HS-5 (cell line): ENCODE results near the gene RAE1.

Experiments
- DNase-seq: peaks from one replicate; pipeline ENCODE4 v3.0.0-alpha.2; 2012; ENCODE audit warnings: low read depth

Gene RAE1

GRCh38 chr20:57400821-57401564 is 49.9 kb downstream of the RAE1 start:
- DNase-seq, result no peak

- no peak for DNase-seq
Observed at GRCh38 chr20:57401565-57401918, 50.5 kb downstream of the RAE1 start.

DNA sequence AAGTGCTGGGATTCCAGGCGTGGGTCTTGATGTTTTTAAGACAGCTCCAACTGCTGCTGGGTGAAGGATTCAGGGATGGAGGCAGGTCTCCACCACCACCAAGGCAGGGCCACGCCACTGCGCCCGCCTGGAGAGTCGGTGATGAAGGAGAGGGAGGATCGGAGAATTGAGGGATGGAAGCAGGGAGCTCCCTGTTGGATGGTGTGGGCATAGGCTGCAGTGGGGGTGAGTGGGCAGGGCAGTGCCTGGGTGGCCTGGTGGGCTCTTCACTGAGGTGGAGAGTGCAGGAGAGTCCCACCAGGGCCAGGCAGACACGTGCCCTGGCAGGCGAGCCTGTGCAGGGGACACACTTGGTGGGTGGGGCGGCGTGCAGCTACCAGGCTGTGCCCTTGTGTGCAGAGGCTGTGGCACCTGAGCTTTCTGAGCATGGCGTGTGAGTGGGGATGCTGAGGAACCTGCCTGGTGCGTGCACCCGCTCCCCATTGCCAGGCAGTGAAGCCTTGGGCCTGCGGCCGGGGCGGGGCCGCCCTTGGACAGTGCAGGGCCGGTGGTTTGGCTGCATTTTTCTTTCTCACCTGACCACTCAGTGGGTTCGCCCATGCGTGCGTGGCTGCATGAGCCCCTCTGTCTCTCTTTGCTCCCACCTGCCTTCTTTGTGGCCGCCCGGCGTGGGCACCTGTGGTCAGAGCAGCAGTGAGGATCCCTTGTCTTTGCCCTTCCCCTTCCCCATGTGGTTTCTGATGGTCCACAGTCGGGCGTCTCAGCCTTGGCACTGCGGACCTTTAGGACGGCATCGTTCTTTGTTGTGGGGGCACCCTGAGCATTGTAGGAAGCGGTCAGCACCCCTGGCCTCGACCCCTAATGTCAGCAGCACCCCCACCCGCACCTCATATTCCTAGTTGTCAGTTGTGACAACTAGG is 51.4 kb downstream of the RAE1 start:
- DNase-seq, result no peak

DNA sequence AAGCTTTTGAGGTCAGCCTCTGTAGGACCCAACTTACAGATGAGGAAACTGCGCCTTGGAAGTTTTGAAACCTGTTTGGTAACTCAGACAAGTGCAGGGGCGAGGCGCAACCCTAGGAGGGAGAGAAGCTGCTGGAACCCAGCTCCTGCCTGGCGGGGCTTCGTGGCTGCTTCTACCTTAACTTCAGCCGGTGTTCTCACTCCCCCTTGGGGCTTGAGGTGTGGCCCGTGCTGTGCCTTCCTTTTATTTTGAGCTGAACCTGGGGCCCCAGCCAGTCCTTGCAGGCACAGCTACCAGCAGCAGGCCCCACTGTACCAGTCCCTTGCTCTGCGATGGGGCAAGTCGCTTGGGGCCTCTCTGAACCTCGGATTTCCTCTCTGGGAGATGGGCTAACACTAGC is 52.2 kb downstream of the RAE1 start:
- no peak for DNase-seq

DNA sequence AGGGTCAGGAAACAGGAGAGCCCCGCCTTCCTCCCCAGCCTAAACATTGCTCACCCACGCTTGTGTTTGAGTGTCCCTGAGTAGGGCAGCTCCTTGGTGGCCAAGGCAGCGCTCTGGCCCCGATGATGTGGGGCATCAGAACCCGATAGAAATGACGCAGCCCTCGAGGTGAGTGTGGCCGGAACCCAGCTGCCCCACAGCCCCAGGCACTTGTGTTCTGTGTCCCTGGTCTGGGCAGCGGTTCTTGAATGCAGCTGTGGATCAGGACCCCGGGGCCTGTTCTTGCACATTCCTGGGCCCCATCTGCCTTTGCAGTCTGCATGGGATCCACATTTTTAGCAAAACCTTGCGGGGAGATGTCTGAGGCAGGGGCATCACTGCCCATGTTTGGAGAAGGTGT is 53.0 kb downstream of the RAE1 start:
- DNase-seq, result no peak

GRCh38 chr20:57404419-57405072 is 53.5 kb downstream of the RAE1 start:
- DNase-seq, result no peak

- no peak for DNase-seq
Observed at GRCh38 chr20:57405236-57406016, 54.4 kb downstream of the RAE1 start.

- no peak for DNase-seq
Observed at GRCh38 chr20:57407541-57407956, 56.5 kb downstream of the RAE1 start.

- no peak for DNase-seq
Observed at GRCh38 chr20:57408131-57408530, 57.1 kb downstream of the RAE1 start.

- no peak for DNase-seq
Observed at GRCh38 chr20:57408536-57409233, 57.6 kb downstream of the RAE1 start.

GRCh38 chr20:57409316-57409671 is 58.2 kb downstream of the RAE1 start:
- DNase-seq, result no peak

- no peak for DNase-seq
Observed at GRCh38 chr20:57409672-57410397, 58.8 kb downstream of the RAE1 start.

- DNase-seq, result no peak
Observed at GRCh38 chr20:57410398-57410920, 59.4 kb downstream of the RAE1 start.

DNA sequence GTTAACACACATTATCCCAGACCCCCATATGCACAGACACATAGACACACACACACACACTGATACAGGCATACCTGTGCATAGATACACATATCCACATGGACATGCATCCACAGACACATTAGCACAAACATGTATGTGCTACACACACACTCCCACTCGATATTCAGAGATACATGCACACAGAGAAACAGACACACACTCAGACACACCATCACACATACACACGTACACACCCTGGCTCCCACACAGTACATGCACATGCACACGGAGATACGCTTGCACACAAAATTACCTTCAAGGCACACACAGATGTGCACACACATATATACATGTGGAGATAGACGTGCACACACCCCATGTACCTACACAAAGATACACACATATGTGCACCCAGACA is 59.9 kb downstream of the RAE1 start:
- no peak for DNase-seq

DNA sequence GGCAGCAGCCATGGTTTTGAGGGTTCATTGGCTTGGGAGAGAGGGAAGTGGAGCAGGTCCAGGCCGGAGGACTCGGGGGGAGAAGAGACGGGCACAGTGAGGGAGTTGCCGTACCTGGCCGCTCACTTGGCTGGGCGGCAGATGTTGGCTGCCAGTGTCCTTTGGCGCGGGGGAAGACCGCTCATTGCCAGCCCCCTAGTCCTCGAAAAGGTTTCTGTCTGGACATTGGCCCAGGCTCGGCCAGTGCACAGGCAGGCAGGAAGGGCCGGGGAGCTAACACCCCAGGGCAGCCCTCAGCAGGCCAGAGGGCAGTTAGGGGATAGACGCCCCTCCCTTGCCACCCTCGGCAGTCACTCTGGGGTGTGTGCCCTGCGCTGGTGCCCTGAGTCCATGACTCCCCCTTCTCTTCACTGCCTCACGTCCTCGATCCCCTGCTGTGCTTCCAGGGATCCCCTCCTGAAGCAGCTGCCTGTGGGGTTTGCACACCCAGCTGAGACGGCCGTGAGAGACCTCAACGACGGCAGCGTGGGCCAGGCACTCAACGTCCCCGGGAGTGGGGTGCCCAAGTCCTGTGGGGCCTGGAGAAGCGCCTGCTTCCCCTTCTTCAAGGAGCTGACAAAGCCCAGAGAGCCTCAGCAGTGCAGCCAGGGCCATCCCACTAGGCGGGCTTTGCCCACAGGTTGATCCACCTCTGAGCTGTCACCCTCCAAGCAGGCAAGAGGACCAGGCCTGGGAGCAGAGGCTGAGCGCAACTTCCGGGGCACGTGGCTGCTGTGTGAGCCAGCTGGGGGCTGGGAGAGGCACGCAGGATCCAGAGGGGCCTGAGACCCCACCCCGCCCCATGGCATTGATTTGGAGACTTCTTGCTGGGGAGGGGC is 60.6 kb downstream of the RAE1 start:
- no peak for DNase-seq

- DNase-seq, result no peak
Observed at GRCh38 chr20:57412347-57413029, 61.4 kb downstream of the RAE1 start.

DNA sequence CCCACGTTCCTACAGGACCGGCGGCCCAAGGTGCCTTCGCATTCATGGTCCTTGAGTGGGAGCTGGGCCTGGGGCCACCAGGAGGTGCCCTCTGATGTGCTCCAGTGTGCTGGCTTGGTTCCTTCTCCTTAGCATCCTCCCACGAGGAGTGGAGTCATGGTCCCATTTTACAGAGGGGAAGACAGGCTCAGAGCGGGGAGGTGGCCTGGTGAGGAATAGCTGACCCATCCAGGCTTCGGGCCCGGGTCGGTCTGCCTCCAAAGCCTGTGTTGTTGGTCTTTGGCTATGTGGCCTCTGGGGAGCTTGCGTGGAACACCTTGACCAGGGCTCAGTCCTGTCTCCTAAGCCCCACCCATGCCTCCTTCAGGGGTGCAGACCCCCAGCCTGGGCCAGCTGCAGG is 62.9 kb downstream of the RAE1 start:
- DNase-seq, result no peak

DNA sequence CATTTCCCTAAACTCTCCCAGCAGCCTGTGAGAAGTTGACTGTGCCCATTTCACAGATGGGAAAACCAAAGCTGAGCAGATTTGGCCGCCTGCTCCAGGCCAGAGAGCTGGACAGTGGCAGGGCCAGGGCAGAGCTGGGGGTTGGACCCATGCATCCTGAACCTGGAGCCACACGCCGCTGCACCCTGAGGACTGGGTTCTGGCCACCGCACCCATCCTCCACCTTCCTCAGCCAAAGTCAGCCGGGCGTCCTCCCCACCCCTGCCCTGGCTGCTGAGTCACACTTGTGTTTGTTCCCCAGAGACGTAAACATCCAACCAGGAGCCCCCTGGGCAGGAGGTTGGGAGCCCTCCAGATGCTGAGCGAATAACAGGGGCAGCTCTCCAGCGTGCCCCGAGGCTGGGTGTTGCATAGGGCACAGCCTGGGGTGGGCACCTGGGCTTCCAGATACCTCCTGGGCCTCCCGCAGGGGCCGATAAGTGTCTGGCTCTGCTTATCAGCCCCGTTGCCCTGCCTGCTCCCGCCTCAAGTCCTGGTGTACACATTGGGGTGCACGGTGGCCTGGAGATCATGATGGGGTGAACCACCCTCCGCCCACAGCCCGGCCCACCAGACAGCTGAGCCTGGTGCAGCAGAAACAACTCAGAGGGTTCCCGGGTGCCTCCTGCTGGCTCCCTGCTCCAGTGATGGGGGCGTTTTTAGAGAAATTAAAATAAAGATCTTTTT is 64.0 kb downstream of the RAE1 start:
- no peak for DNase-seq
